Measurements from ENCODE around the gene LIPA. TPM values are rescaled to one million over a fixed set of nuclear protein-coding genes. Genes with fewer than 3 reads are reported as not detected.
"Not testable (repeated sequence)": the region's sequence is repeated elsewhere in the genome, so short reads cannot be mapped to it uniquely, and the experiment has no call there.

The LIPA gene
- total RNA-seq, 4 donors from 2014 or later: 29.1 to 45.8 (median 33.9) TPM

DNA sequence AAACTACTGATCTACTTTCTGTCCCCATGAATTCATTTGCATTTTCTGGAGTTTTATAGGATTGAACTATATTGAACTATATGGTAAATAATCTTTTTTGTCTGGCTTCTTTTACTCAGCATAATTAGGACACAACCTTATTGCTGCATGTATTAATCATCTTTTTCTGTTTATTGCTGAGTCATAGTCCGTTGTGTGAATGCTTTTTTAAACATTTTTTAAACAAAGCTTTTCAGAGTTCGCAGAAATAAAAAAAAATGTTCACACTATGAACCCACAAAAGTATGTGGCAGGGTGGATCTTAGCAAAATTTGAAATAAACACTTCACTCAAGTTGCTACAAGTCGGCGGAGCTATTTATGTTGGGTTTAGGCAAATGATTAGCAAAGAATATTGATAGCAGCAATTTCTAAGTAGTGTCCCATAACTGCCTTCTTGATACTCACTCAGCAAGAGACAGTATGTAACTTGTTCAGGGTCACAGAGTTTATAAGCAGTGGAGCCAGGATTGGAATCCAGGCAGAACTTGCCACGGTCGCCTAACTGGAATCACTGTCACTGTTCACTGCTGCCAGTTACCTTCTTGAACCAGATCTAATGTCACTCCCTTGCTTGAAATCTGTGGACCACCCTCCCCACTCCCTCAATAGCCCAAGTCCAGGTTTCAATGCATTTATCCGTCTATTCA, 50.1 kb downstream of the LIPA start:
- Histone ChIP-seq H3K4me3 (replicated peaks in 1 of 3) (no peak overlapping the region), H3K27ac (no peak overlapping the region), H3K9me3 (no peaks in the 10 kb centered on the region), H3K27me3 (no peaks in the 10 kb centered on the region), H3K4me1 (peaks cover 0 to under 1% of the 10 kb centered on the region in 2 donors), H3K36me3 (no peaks in the 10 kb centered on the region)
- intact Hi-C loops (cut with DNase I): loop anchor here (10.0 kb wide), 1 partner anchor 367 kb away; no protein-coding TSS in a partner anchor
- 75 to 81% methylated on average over 7 of the region's 7 CpGs for WGBS, 2 donors
- TF ChIP-seq, protein P1, sequence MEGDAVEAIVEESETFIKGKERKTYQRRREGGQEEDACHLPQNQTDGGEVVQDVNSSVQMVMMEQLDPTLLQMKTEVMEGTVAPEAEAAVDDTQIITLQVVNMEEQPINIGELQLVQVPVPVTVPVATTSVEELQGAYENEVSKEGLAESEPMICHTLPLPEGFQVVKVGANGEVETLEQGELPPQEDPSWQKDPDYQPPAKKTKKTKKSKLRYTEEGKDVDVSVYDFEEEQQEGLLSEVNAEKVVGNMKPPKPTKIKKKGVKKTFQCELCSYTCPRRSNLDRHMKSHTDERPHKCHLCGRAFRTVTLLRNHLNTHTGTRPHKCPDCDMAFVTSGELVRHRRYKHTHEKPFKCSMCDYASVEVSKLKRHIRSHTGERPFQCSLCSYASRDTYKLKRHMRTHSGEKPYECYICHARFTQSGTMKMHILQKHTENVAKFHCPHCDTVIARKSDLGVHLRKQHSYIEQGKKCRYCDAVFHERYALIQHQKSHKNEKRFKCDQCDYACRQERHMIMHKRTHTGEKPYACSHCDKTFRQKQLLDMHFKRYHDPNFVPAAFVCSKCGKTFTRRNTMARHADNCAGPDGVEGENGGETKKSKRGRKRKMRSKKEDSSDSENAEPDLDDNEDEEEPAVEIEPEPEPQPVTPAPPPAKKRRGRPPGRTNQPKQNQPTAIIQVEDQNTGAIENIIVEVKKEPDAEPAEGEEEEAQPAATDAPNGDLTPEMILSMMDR (IDR thresholded peaks at IDR 0.05): no peak
- no peak for TF ChIP-seq POLR2A (IDR thresholded peaks at IDR 0.05)
- no peak for DNase-seq

DNA sequence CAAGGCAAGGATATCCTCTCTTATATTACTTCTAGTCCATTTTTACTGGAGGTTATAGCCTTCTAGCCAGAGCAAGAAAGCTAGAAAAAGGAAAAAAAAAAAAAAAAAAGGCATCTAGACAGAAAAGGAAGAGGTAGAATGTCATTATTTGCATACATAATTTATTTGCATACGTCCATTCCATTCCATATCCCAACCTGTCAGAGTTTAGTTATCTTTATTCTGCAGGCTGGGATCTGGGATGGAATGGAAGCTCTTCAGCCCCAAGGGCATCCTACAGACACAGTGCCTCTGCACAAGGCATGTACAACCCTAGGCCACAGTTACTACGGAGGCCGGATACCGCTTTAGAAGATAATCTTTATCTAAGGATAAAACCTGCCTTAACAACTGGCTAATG, 54.1 kb downstream of the LIPA start:
- H3K36me3 ChIP-seq: no peaks in the 10 kb centered on the region
- no peak overlapping the region for H3K27ac ChIP-seq
- intact Hi-C loops (cut with DNase I): no loop called here
- no peaks in the 10 kb centered on the region for H3K4me1 ChIP-seq
- H3K9me3 ChIP-seq: no peaks in the 10 kb centered on the region
- H3K27me3 ChIP-seq: no peaks in the 10 kb centered on the region
- 84 to 96% methylated on average over 4 of the region's 4 CpGs for WGBS, 2 donors
- H3K4me3 ChIP-seq (replicated peaks in 1 of 3): no peak overlapping the region
- no peak for DNase-seq
- TF ChIP-seq, protein P1 (IDR thresholded peaks at IDR 0.05): no peak

DNA sequence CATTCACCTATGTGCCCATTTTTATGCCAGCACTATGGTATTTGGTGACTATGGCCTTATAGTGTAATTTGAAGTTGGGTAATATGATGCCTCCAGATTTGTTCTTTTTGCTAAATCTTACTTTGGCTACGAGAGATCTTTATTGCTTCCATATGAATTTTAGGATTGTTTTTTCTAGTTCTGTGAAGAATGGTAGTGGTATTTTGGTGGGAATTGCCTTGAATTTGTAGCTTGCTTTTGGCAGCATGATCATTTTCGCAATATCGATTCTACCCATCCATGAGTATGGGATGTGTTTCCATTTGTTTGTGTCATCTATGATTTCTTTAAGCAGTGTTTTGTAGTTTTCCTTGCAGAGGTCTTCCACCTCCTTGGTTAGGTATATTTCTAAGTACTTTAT, 60.3 kb downstream of the LIPA start:
- 93 to 95% methylated on average over 3 of the region's 3 CpGs for WGBS, 2 donors

DNA sequence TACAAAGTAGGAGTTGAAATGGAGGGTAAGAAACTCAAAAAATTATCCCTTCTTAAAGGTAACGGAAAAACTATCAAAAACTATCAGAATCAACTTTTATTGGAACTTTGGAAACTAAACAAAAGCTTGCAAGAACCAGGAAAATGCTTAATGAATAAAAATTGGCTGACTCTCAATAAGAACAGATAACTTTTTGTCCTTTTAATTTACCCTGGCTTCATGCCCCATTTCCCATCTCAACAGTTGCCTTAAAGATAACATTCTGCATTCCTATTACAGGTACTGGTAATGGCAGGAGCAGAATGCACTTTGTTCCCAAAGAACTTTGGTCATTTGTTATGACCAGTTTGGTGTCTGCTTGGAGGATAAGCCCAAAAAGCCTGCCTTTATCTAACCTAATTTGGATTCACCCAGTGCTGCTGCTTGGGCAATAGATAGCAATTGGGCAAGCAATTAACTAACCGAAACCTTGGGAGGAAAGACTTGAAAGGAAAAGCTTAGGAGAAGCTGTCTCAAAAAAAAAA, 62.3 kb downstream of the LIPA start:
- intact Hi-C loops (cut with DNase I): no loop called here
- Histone ChIP-seq H3K9me3 (no peaks in the 10 kb centered on the region), H3K27me3 (no peaks in the 10 kb centered on the region), H3K4me1 (no peaks in the 10 kb centered on the region), H3K36me3 (no peaks in the 10 kb centered on the region), H3K27ac (no peak overlapping the region), H3K4me3 (replicated peaks in 1 of 3) (no peak overlapping the region)
- DNase-seq: no peak
- TF ChIP-seq, protein P1 (IDR thresholded peaks at IDR 0.05): no peak
- no peak for TF ChIP-seq POLR2A (IDR thresholded peaks at IDR 0.05)
- WGBS, 2 donors: 92 to 96% methylated on average over 2 of the region's 2 CpGs

More for the DNA sequence above, 60.3 kb downstream of the LIPA start:
- H3K27ac ChIP-seq; H3K27me3 ChIP-seq; intact Hi-C loops (cut with DNase I); H3K9me3 ChIP-seq; DNase-seq; H3K36me3 ChIP-seq; H3K4me1 ChIP-seq; H3K4me3 ChIP-seq (replicated peaks in 1 of 3): not testable (repeated sequence)

DNA sequence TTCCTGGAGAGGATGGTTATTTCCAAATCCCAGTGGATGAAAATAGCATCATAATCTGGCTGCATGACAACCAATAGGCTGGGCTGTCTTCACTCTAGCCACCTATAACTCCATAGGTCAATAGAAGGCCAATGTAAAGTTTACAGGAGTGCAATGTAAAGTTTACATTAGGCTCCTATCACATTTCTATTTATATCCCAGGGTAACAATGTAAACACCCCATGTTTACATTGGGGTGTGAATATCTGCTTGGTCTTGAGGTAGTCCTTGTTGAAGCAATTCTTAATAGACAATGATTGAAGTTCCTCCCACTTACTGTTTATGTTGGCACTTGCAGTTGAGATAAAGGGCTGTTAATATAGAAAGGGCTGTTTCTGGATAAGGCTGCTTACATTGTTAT, 65.9 kb downstream of the LIPA start:
- H3K4me3 ChIP-seq (replicated peaks in 1 of 3): no peak overlapping the region
- TF ChIP-seq, protein P1 (IDR thresholded peaks at IDR 0.05): no peak
- TF ChIP-seq POLR2A (IDR thresholded peaks at IDR 0.05): no peak
- no peaks in the 10 kb centered on the region for H3K4me1 ChIP-seq
- H3K27ac ChIP-seq: no peak overlapping the region
- intact Hi-C loops (cut with DNase I): no loop called here
- H3K36me3 ChIP-seq: no peaks in the 10 kb centered on the region
- H3K9me3 ChIP-seq: no peaks in the 10 kb centered on the region
- no peaks in the 10 kb centered on the region for H3K27me3 ChIP-seq
- no peak for DNase-seq
